Liver (tissue), 9 donors: ENCODE data around the gene FAM120B. TPM values are rescaled to one million over a fixed set of nuclear protein-coding genes. Genes with fewer than 3 reads are reported as not detected.

Experiments
- DNase-seq: peaks from one replicate; pipeline ENCODE4 v3.0.0-alpha.2; 2017; ENCODE audit warnings: low spot score
- H3K27ac ChIP-seq, 2 donors: one replicate each; pipeline ENCODE4 v1.7.0; 2013; ENCODE audit warnings: inconsistent platforms in 2 of 2, low read length in 2 of 2, control low read depth in 1 of 2, low read depth in 1 of 2, mild to moderate bottlenecking in 1 of 2
- H3K27me3 ChIP-seq, 4 donors: one replicate each; pipeline versions ENCODE4 v1.6.1 to v1.7.0; 2013; ENCODE audit warnings: low read length in 3 of 4, inconsistent platforms in 1 of 4, mild to moderate bottlenecking in 1 of 4, moderate library complexity in 1 of 4; ENCODE audit not compliant: control insufficient read depth in 4 of 4, insufficient read depth in 4 of 4
- H3K36me3 ChIP-seq, 4 donors: one replicate each; pipeline versions ENCODE4 v1.6.1 to v1.7.0; 2013; ENCODE audit warnings: low read length in 3 of 4, mild to moderate bottlenecking in 3 of 4, low read depth in 1 of 4, moderate library complexity in 1 of 4; ENCODE audit not compliant: control insufficient read depth in 4 of 4, insufficient read depth in 3 of 4
- H3K4me1 ChIP-seq, 4 donors: one replicate each; pipeline versions ENCODE4 v1.6.1 to v1.7.0; 2013; ENCODE audit warnings: low read length in 3 of 4, mild to moderate bottlenecking in 3 of 4, moderate library complexity in 1 of 4; ENCODE audit not compliant: control insufficient read depth in 4 of 4, insufficient read depth in 4 of 4
- H3K4me3 ChIP-seq, 3 donors: one replicate each; pipeline versions ENCODE4 v1.6.1 to v1.7.0; 2013; ENCODE audit warnings: low read length in 3 of 3, control low read depth in 1 of 3, low read depth in 1 of 3, mild to moderate bottlenecking in 1 of 3
- H3K9ac ChIP-seq, 2 donors: one replicate each; pipeline ENCODE4 v1.7.0; 2013; ENCODE audit warnings: low read length in 2 of 2, mild to moderate bottlenecking in 2 of 2, moderate library complexity in 2 of 2, control low read depth in 1 of 2, low read depth in 1 of 2
- H3K9me3 ChIP-seq, 4 donors: one replicate each; pipeline versions ENCODE4 v1.6.1 to v1.7.0; 2013; ENCODE audit warnings: low read length in 3 of 4; ENCODE audit not compliant: control insufficient read depth in 4 of 4
- ATF3 ChIP-seq: IDR thresholded peaks from 2 replicates; pipeline ENCODE4 v1.6.1; 2016; ENCODE audit warnings: antibody characterized with exemption
- CTCF ChIP-seq: fragments of 150-350 bp; IDR thresholded peaks from 2 replicates; pipeline ENCODE4 v1.5.1; 2017; ENCODE audit warnings: improper control_type of control experiment, low read depth, low read length; ENCODE audit not compliant: missing input control
- FOXA1 ChIP-seq: IDR thresholded peaks from 2 replicates; pipeline ENCODE4 v1.6.1; 2016; ENCODE audit warnings: antibody characterized with exemption
- FOXA2 ChIP-seq: IDR thresholded peaks from 2 replicates; pipeline ENCODE4 v1.6.1; 2016; ENCODE audit warnings: antibody characterized with exemption
- GABPA ChIP-seq, 2 donors: IDR thresholded peaks in 1 of 2; conservative IDR thresholded peaks in 1 of 2; 2 replicates each; pipeline ENCODE4 v1.6.1; 2016; ENCODE audit warnings: antibody characterized with exemption in 2 of 2, mild to moderate bottlenecking in 1 of 2, moderate library complexity in 1 of 2
- HNF4A ChIP-seq, 2 donors: conservative IDR thresholded peaks; 2 replicates each; pipeline ENCODE4 v1.6.1; 2016; ENCODE audit warnings: antibody characterized with exemption in 2 of 2, mild to moderate bottlenecking in 2 of 2
- HNF4G ChIP-seq: IDR thresholded peaks from 2 replicates; pipeline ENCODE4 v1.6.1; 2016; ENCODE audit warnings: antibody characterized with exemption
- JUND ChIP-seq, 2 donors: IDR thresholded peaks; 2 replicates each; pipeline ENCODE4 v1.6.1; 2016; ENCODE audit warnings: antibody characterized with exemption in 2 of 2
- NR2F2 ChIP-seq: IDR thresholded peaks from 2 replicates; pipeline ENCODE4 v1.6.1; 2016; ENCODE audit warnings: antibody characterized with exemption
- RAD21 ChIP-seq, 2 donors: IDR thresholded peaks; 2 replicates each; pipeline ENCODE4 v1.6.1; 2016; ENCODE audit warnings: antibody characterized with exemption in 2 of 2, mild to moderate bottlenecking in 2 of 2
- RXRA ChIP-seq, 2 donors: IDR thresholded peaks; 2 replicates each; pipeline ENCODE4 v1.6.1; 2017 to 2018; ENCODE audit warnings: antibody characterized with exemption in 2 of 2, mild to moderate bottlenecking in 1 of 2
- SP1 ChIP-seq: IDR thresholded peaks from 2 replicates; pipeline ENCODE4 v1.6.1; 2018; ENCODE audit warnings: antibody characterized with exemption, mild to moderate bottlenecking
- TAF1 ChIP-seq: conservative IDR thresholded peaks from 2 replicates; pipeline ENCODE4 v1.6.1; 2016; ENCODE audit warnings: antibody characterized with exemption, mild to moderate bottlenecking
- YY1 ChIP-seq: IDR thresholded peaks from 2 replicates; pipeline ENCODE4 v1.6.1; 2016; ENCODE audit warnings: antibody characterized with exemption, mild to moderate bottlenecking
- WGBS: extraction: QIAGEN DNeasy Blood & Tissue Kit; methylation state at CpG from one replicate; pipeline ENCODE4 v1.1.7; 2013; 5-methylcytosine and 5-hydroxymethylcytosine counted together
- polyA plus RNA-seq, 2 donors: library from polyadenylated mRNA; stranded (reverse) in 1 of 2; unstranded in 1 of 2; fragments of 200-250 nt in 1 of 2; fragments of >200 nt in 1 of 2; fragmentation: Nextera tagmentation in 1 of 2; extraction: Ambion mirVana in 1 of 2; gene quantifications; one replicate each; pipeline versions ENCODE4 v1.2.1 to v1.2.3, GENCODE V29; 2013 to 2015
- total RNA-seq, 2 donors: library from RNA; depleted of rRNA; stranded (reverse); fragments of >200 nt; gene quantifications; one replicate each; pipeline ENCODE4 v1.2.3, GENCODE V29; 2014
- TF ChIP-seq, protein P1 (sequence below): IDR thresholded peaks from 2 replicates; pipeline ENCODE4 v1.6.1; 2016; ENCODE audit warnings: antibody characterized with exemption
- TF ChIP-seq, protein P2 (sequence below): IDR thresholded peaks from 2 replicates; pipeline ENCODE4 v1.6.1; 2016; ENCODE audit warnings: antibody characterized with exemption
- TF ChIP-seq, protein P3 (sequence below): IDR thresholded peaks from 2 replicates; pipeline ENCODE4 v1.6.1; 2016; ENCODE audit warnings: antibody characterized with exemption, mild to moderate bottlenecking
- donor health status: healthy.
- donor health status: healthy.
- donor health status: healthy.
- donor health status: healthy.
- donor health status: healthy.

The FAM120B gene
- total and polyA plus RNA-seq, 4 donors = 6.0 to 11.1 (median 9.1) TPM

- 63% methylated on average over 33 of the region's 33 CpGs for WGBS
- Histone ChIP-seq H3K36me3 (peaks cover 0 to 2% (median 0%) of the 10 kb centered on the region in 4 donors), H3K27ac (peak overlapping the region in 1 of 2 donors; percentile 26), H3K9me3 (no peaks in the 10 kb centered on the region), H3K4me3 (no peak overlapping the region), H3K4me1 (peaks cover 10 to 55% (median 25%) of the 10 kb centered on the region in 4 donors), H3K27me3 (peaks cover 0 to 13% (median 3%) of the 10 kb centered on the region in 4 donors), H3K9ac (no peak overlapping the region)
- DNase-seq = no peak
- no peak for TF ChIP-seq SP1
- no peak for TF ChIP-seq RAD21 (IDR thresholded peaks at IDR 0.05)
- no peak for TF ChIP-seq RXRA (IDR thresholded peaks at IDR 0.05)
- TF ChIP-seq TAF1 = no peak
- TF ChIP-seq, protein P1, sequence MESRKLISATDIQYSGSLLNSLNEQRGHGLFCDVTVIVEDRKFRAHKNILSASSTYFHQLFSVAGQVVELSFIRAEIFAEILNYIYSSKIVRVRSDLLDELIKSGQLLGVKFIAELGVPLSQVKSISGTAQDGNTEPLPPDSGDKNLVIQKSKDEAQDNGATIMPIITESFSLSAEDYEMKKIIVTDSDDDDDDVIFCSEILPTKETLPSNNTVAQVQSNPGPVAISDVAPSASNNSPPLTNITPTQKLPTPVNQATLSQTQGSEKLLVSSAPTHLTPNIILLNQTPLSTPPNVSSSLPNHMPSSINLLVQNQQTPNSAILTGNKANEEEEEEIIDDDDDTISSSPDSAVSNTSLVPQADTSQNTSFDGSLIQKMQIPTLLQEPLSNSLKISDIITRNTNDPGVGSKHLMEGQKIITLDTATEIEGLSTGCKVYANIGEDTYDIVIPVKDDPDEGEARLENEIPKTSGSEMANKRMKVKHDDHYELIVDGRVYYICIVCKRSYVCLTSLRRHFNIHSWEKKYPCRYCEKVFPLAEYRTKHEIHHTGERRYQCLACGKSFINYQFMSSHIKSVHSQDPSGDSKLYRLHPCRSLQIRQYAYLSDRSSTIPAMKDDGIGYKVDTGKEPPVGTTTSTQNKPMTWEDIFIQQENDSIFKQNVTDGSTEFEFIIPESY = no peak
- no peak for TF ChIP-seq FOXA1
- TF ChIP-seq, protein P2, sequence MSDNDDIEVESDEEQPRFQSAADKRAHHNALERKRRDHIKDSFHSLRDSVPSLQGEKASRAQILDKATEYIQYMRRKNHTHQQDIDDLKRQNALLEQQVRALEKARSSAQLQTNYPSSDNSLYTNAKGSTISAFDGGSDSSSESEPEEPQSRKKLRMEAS = no peak
- no peak for TF ChIP-seq GABPA (IDR thresholded peaks at IDR 0.05 in 1 of 2, conservative IDR thresholded peaks at IDR 0.05 in 1 of 2)
- no peak for TF ChIP-seq ATF3
- TF ChIP-seq JUND (IDR thresholded peaks at IDR 0.05) = no peak
- no peak for TF ChIP-seq YY1
- TF ChIP-seq, protein P3, sequence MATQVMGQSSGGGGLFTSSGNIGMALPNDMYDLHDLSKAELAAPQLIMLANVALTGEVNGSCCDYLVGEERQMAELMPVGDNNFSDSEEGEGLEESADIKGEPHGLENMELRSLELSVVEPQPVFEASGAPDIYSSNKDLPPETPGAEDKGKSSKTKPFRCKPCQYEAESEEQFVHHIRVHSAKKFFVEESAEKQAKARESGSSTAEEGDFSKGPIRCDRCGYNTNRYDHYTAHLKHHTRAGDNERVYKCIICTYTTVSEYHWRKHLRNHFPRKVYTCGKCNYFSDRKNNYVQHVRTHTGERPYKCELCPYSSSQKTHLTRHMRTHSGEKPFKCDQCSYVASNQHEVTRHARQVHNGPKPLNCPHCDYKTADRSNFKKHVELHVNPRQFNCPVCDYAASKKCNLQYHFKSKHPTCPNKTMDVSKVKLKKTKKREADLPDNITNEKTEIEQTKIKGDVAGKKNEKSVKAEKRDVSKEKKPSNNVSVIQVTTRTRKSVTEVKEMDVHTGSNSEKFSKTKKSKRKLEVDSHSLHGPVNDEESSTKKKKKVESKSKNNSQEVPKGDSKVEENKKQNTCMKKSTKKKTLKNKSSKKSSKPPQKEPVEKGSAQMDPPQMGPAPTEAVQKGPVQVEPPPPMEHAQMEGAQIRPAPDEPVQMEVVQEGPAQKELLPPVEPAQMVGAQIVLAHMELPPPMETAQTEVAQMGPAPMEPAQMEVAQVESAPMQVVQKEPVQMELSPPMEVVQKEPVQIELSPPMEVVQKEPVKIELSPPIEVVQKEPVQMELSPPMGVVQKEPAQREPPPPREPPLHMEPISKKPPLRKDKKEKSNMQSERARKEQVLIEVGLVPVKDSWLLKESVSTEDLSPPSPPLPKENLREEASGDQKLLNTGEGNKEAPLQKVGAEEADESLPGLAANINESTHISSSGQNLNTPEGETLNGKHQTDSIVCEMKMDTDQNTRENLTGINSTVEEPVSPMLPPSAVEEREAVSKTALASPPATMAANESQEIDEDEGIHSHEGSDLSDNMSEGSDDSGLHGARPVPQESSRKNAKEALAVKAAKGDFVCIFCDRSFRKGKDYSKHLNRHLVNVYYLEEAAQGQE = no peak
- TF ChIP-seq FOXA2 = no peak
- TF ChIP-seq NR2F2 = no peak
- TF ChIP-seq HNF4A (conservative IDR thresholded peaks at IDR 0.05) = no peak
- TF ChIP-seq CTCF = no peak
- TF ChIP-seq HNF4G = no peak
Measured at GRCh38 chr6:170288091-170288631, 18.4 kb upstream of the FAM120B start.
